AG09309 (cell line): ENCODE results near the gene RILPL2.
A peak's percentile ranks its signal among the peaks of the same experiment; 100 is the strongest.

Experiments
- DNase-seq: peaks from one replicate; pipeline ENCODE4 v3.0.0-alpha.2; 2010; ENCODE audit warnings: low read depth
- H3K4me3 ChIP-seq: 2 replicates; pipeline ENCODE4 v1.5.1; 2011; ENCODE audit warnings: mild to moderate bottlenecking, low read depth, low read length, moderate library complexity; ENCODE audit not compliant: control insufficient read depth
- TF ChIP-seq, protein P1 (sequence below): IDR thresholded peaks from 2 replicates; pipeline ENCODE4 v1.5.1; 2011; ENCODE audit warnings: mild to moderate bottlenecking, low read depth, low read length, inconsistent platforms; ENCODE audit not compliant: insufficient read depth, control insufficient read depth; ENCODE audit errors: missing control alignments

The RILPL2 gene

DNA sequence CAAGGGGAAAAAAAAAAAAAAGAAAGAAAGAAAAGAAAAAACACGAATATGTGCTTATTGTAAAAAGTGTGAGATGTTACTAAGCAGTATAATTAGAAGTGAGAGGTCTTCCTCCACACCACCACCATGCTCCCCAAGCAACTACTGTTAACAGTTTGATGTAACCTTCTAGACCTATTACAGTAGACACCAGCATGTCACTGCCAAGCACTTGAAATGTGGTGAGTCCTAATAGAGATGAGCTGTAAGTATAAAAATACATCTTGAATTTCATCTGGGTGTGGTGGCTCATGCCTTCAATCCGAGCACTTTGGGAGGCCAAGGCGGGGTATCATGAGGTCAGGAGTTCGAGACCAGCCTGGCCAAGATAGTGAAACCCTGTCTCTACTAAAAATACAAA, 13.4 kb upstream of the RILPL2 start:
- TF ChIP-seq, protein P1, sequence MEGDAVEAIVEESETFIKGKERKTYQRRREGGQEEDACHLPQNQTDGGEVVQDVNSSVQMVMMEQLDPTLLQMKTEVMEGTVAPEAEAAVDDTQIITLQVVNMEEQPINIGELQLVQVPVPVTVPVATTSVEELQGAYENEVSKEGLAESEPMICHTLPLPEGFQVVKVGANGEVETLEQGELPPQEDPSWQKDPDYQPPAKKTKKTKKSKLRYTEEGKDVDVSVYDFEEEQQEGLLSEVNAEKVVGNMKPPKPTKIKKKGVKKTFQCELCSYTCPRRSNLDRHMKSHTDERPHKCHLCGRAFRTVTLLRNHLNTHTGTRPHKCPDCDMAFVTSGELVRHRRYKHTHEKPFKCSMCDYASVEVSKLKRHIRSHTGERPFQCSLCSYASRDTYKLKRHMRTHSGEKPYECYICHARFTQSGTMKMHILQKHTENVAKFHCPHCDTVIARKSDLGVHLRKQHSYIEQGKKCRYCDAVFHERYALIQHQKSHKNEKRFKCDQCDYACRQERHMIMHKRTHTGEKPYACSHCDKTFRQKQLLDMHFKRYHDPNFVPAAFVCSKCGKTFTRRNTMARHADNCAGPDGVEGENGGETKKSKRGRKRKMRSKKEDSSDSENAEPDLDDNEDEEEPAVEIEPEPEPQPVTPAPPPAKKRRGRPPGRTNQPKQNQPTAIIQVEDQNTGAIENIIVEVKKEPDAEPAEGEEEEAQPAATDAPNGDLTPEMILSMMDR: no peak
- no peak overlapping the region for H3K4me3 ChIP-seq
- DNase-seq: no peak

DNA sequence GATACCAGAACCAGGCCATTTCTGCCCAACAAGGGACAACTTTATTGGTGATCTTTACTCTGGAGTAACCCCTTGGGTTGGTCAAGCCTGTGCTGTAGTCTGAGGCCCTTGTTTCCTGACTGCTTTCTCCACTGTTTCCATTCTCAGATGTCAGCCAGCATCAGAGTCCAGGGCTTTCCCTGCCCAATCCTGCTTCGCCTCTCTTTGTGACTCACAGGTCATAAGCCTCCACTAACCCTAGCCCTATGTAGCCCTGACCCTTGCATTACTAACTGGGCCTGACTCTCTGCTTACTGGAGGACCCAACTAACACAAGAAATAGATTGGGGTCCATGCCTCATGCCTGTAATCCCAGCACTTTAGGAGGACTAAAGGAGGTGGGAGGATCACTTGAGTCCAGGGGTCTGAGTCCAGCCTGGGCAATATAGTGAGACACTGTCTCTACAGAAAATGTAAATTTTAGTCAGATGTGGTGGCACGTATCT, 12.8 kb upstream of the RILPL2 start:
- no peak for DNase-seq
- no peak overlapping the region for H3K4me3 ChIP-seq
- TF ChIP-seq, protein P1: no peak

DNA sequence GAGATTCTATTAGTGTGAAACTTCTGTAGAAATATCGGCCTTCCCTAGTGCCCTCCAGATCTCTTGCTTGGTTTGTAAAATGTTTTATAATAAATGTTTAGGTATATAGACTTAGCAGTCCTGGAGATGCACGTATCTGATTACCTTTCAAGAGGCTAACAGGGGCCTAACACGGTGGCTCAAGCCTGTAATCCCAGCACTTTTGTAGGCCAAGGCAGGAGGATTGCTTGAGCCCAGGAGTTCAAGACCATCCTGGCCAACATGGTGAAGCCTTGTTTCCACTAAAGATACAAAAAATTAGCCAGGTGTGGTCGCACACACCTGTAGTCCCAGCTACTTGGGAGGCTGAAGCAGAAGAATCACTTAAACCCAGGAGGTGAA, 9.8 kb upstream of the RILPL2 start:
- DNase-seq: no peak
- no peak overlapping the region for H3K4me3 ChIP-seq
- TF ChIP-seq, protein P1: no peak

DNA sequence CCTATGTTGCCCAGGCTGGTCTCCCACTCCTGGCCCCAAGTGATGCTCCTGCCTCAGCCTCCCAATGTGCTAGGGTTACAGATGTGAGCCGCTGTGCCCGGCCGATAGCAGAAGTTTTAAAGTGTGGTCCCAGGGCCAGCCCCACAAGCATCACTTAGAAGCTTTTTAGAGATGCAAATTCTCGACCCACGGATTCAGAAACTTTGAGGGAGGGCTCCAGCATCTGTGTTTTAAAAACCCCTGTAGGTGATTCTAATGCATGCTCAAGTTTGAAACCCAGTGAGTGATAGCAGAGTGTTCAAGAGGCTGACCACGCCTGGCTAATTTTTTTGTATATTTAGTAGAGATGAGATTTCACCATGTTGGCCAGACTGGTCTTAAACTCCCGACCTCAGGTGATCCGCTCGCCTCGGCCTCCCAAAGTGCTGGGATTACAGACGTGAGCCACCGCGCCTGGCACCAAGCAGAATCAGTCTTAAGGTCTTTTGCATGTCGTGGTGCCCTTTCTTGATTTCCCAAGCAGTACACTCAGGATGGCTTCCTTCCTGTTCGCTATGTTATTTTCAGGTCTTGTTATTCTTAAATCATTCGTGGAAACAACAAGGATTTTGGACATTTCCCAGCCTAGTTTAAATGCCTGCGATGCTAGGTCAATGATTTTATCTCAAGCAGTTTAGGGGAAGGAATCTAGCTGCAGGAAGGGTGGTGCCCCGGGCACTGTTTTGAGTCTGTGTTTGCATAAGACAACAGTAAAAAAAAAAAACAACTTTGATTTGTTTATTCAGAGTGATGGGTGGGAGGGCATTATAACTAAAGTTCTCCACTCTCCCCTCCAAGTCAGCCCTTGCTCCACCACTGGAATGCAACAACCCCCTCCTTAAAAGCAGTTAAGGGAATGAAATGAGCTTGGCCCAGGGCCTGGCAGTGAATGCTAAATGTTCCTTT, 9.2 kb upstream of the RILPL2 start:
- DNase-seq: peak; percentile 40
- H3K4me3 ChIP-seq: no peak overlapping the region
- TF ChIP-seq, protein P1: no peak

DNA sequence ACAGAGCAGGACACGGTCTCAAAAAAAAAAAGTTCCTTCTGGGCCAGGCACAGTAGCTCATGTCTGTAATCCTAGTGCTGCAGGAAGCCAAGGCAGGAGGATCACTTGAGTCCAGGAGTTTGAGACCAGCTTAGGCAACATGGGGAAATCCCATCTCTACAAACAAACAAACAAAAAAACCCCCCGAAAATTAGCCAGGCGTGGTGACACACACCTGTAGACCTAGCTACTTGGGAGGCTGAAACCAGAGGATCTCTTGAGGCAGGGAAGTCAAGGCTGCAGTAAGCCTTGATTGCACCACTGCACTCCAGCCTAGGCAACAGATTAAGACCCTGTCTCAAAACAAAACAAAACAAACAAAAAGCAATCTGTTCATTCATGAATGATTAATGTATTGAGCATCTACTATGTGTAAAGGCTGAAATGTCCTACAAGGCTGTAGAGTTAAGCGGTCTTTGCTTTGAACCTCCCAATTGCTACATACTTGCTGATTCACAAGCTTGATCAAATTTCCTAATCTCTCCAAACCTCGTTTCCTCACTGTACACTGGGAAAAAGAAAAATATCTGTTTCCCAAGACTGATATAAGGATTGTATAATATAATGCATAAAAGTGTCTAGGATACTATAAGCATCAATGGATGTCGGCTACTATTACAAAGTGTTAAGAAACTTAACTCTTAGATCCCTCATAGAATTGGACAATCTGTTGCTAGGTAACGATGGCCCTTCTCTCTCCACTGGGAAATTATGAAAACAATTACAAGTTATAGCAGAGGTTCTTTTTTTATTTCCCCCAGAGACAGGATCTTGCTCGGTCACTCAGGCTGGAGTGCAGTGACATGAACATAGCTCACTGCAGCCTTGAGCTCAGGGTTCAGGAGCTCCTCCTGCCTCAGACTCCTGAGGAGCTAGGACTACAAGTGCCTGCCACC, 7.9 kb upstream of the RILPL2 start:
- peak; percentile 49 for DNase-seq
- H3K4me3 ChIP-seq: no peak overlapping the region
- TF ChIP-seq, protein P1: no peak

DNA sequence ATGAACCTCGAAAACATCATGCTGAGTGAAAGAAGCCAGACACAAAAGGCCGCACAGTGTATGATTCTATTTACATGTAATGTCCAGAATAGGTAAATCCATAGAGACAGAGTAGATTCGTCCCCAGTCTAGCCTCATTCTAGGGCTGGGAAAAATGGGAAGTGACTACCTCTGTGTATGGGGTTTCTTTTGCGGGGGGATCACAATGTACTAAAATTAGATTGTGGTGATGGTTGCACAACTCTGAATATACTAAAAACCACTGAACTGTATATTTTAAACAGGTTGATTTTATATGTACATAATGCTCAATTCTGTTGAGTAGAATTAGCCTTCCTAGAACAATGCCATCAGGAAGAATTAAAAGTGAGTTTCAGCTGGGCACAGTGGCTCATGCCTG, 6.3 kb upstream of the RILPL2 start:
- TF ChIP-seq, protein P1: no peak
- DNase-seq: no peak
- no peak overlapping the region for H3K4me3 ChIP-seq
